ENCODE results near the gene NT5DC2. TPM values are rescaled to one million over a fixed set of nuclear protein-coding genes. Genes with fewer than 3 reads are reported as not detected.

Gene NT5DC2
- total and polyA plus RNA-seq, 2 experiments from 2014 or later = 166 to 167 TPM

- H3K4me2 ChIP-seq = no peak overlapping the region
- no peak for DNase-seq (ENCODE audit: low spot score)
- H3K9me3 ChIP-seq (ENCODE audit: low read depth) = no peaks in the 10 kb centered on the region
- no peak overlapping the region for H3K4me3 ChIP-seq
- H3K9me2 ChIP-seq (replicated peaks; ENCODE audit: insufficient read depth) = no peaks in the 10 kb centered on the region
- H3K79me2 ChIP-seq = no peaks in the 10 kb centered on the region
- H3K27me3 ChIP-seq = no peaks in the 10 kb centered on the region
- no peaks in the 10 kb centered on the region for H4K20me1 ChIP-seq (ENCODE audit: insufficient read depth, poor library complexity, severe bottlenecking)
- H3K36me3 ChIP-seq (replicated peaks; ENCODE audit: insufficient read depth, low read depth) = no peaks in the 10 kb centered on the region
- WGBS (ENCODE audit: low lambda C conversion rate, missing lambda C conversion rate) = 89% methylated on average over 22 of the region's 22 CpGs
- no peak overlapping the region for H3K27ac ChIP-seq
- TF ChIP-seq EZH2 (IDR thresholded peaks at IDR 0.05; ENCODE audit: borderline replicate concordance) = no peak
- no peak for TF ChIP-seq CTCF (IDR thresholded peaks at IDR 0.05; ENCODE audit: poor library complexity)
- TF ChIP-seq EZH2phosphoT487 (IDR thresholded peaks at IDR 0.05; ENCODE audit: low read depth, severe bottlenecking, unreplicated experiment) = no peak
- H2AFZ ChIP-seq = no peak overlapping the region
- H3K4me1 ChIP-seq (ENCODE audit: insufficient read depth) = no peaks in the 10 kb centered on the region
Observed at GRCh38 chr3:52490035-52490938, 43.4 kb downstream of the NT5DC2 start.

- TF ChIP-seq EZH2 (IDR thresholded peaks at IDR 0.05; ENCODE audit: borderline replicate concordance) (no peak), CTCF (IDR thresholded peaks at IDR 0.05; ENCODE audit: poor library complexity) (no peak), EZH2phosphoT487 (IDR thresholded peaks at IDR 0.05; ENCODE audit: low read depth, severe bottlenecking, unreplicated experiment) (no peak)
- Histone ChIP-seq H2AFZ (no peak overlapping the region), H3K4me2 (no peak overlapping the region), H3K27ac (no peak overlapping the region), H3K4me3 (no peak overlapping the region), H3K9me2 (replicated peaks; ENCODE audit: insufficient read depth) (no peaks in the 10 kb centered on the region), H3K27me3 (no peaks in the 10 kb centered on the region), H3K36me3 (replicated peaks; ENCODE audit: insufficient read depth, low read depth) (no peaks in the 10 kb centered on the region), H3K4me1 (ENCODE audit: insufficient read depth) (peaks cover 4% of the 10 kb centered on the region), H3K9me3 (ENCODE audit: low read depth) (no peaks in the 10 kb centered on the region), H4K20me1 (ENCODE audit: insufficient read depth, poor library complexity, severe bottlenecking) (no peaks in the 10 kb centered on the region), H3K79me2 (no peaks in the 10 kb centered on the region)
- WGBS (ENCODE audit: low lambda C conversion rate, missing lambda C conversion rate) = 96% methylated on average over 16 of the region's 18 CpGs
- no peak for DNase-seq (ENCODE audit: low spot score)
Observed at GRCh38 chr3:52489453-52489852, 44.2 kb downstream of the NT5DC2 start.

- WGBS (ENCODE audit: low lambda C conversion rate, missing lambda C conversion rate) = 94% methylated on average over 3 of the region's 3 CpGs
- H3K9me2 ChIP-seq (replicated peaks; ENCODE audit: insufficient read depth) = no peaks in the 10 kb centered on the region
- no peaks in the 10 kb centered on the region for H3K36me3 ChIP-seq (replicated peaks; ENCODE audit: insufficient read depth, low read depth)
- no peaks in the 10 kb centered on the region for H4K20me1 ChIP-seq (ENCODE audit: insufficient read depth, poor library complexity, severe bottlenecking)
- H3K27me3 ChIP-seq = no peaks in the 10 kb centered on the region
- H3K27ac ChIP-seq = no peak overlapping the region
- H3K4me1 ChIP-seq (ENCODE audit: insufficient read depth) = peaks cover 11% of the 10 kb centered on the region
- no peaks in the 10 kb centered on the region for H3K79me2 ChIP-seq
- no peak overlapping the region for H3K4me3 ChIP-seq
- TF ChIP-seq CTCF (IDR thresholded peaks at IDR 0.05; ENCODE audit: poor library complexity) (no peak), EZH2 (IDR thresholded peaks at IDR 0.05; ENCODE audit: borderline replicate concordance) (no peak)
- no peaks in the 10 kb centered on the region for H3K9me3 ChIP-seq (ENCODE audit: low read depth)
- H3K4me2 ChIP-seq = no peak overlapping the region
- no peak overlapping the region for H2AFZ ChIP-seq
- DNase-seq (ENCODE audit: low spot score) = no peak
Observed at GRCh38 chr3:52488746-52489145, 44.9 kb downstream of the NT5DC2 start.
